Measurements from ENCODE around the gene MND1.
A peak's percentile ranks its signal among the peaks of the same experiment; 100 is the strongest.

Gene MND1

DNA sequence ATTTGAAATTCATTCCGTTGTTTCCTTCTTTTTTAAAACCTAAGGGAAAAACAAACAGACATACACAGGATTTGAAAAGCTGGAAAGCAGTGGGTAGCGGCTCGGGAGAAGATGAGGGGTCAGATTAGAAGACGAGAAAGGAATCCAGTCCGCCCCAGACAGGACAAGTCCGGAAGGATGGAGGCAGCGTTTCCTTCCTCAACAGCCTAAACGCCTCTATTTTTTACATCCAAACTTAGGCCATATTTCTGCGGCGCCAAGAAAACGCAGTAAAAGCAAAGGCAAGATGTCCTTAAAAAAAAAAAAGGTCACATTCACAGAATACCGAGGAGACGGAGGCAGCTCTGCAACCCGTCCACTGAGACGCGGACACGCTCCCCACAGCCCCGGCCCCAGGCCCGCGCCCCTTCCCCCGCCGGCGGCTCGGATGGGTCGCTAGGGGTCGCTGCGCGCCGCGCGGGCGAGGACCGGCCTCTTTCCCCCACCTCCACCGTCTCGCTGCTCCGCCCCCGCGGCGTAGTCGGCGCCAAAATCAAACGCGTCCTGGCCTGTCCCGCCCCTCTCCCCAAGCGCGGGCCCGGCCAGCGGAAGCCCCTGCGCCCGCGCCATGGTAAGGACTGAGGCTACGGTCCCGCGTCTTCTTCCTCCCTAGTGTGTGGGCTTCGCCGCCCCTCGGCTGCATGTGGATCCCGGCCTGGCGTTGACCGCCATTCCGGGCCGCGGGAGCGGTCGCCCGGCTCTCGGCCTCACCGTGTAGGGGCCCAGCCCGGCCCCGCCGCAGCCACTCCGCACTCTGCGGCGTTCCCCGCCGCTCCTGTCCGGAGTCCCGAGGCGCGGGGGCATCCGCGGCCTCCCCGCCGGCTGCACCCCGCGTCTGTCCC lies at the start of gene MND1:
MND1 (plus strand) TSS at position 558 of the 881 bp plus-strand sequence; CDS start at position 608, 50 bp downstream.
- H3K27me3 Mint-ChIP-seq: peaks cover 20% of the 10 kb centered on the region
- H3K36me3 Mint-ChIP-seq: peaks cover 10% of the 10 kb centered on the region
- peak within 1 kb of the TSS; percentile 90 for H3K4me3 Mint-ChIP-seq
- H3K27ac Mint-ChIP-seq: peak within 1 kb of the TSS; percentile 91
- DNase-seq: peak; percentile 94
- CTCF ChIA-PET: interaction anchor here (0.6 to 6.6 kb wide), 19 partner anchors 83 to 406 kb away, joined by 3 to 65 read pairs (median 4); no protein-coding TSS in a partner anchor
- H3K9me3 Mint-ChIP-seq: no peaks in the 10 kb centered on the region
- H3K4me1 Mint-ChIP-seq: peaks cover 51% of the 10 kb centered on the region

DNA sequence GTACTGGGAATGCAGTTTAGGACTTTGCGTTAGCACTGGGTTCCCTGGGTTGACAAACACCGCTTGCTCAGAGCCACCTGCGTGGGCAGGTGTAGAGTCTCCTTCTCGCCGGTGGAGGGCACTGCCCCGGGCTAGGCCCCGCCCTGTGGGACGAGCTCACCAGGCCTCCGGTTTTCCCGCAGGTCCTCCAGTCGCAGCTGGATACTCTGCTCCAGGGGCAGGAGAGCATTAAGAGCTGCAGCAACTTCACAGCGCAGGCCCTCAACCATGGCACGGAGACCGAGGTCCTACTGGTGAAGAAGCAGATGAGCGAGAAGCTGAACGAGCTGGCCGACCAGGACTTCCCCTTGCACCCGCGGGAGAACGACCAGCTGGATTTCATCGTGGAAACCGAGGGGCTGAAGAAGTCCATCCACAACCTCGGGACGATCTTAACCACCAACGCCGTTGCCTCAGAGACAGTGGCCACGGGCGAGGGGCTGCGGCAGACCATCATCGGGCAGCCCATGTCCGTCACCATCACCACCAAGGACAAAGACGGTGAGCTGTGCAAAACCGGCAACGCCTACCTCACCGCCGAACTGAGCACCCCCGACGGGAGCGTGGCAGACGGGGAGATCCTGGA lies 49.2 kb upstream of the MND1 start:
- Mint-ChIP-seq H3K27ac (no peak overlapping the region), H3K9me3 (peaks cover 4% of the 10 kb centered on the region), H3K36me3 (peaks cover 2% of the 10 kb centered on the region), H3K4me3 (no peak overlapping the region), H3K27me3 (peaks cover 4% of the 10 kb centered on the region), H3K4me1 (peaks cover 6% of the 10 kb centered on the region)
- CTCF ChIA-PET: no interaction called here
- DNase-seq: no peak

- H3K27ac Mint-ChIP-seq: no peak overlapping the region
- H3K9me3 Mint-ChIP-seq: peaks cover 6% of the 10 kb centered on the region
- CTCF ChIA-PET: no interaction called here
- no peak overlapping the region for H3K4me3 Mint-ChIP-seq
- peaks cover 4% of the 10 kb centered on the region for H3K27me3 Mint-ChIP-seq
- H3K36me3 Mint-ChIP-seq: no peaks in the 10 kb centered on the region
- H3K4me1 Mint-ChIP-seq: peaks cover 6% of the 10 kb centered on the region
- DNase-seq: no peak
Observed at GRCh38 chr4:153296040-153296823, 48.3 kb upstream of the MND1 start.

- Mint-ChIP-seq H3K27ac (no peak overlapping the region), H3K4me1 (peaks cover 6% of the 10 kb centered on the region), H3K27me3 (peaks cover 4% of the 10 kb centered on the region), H3K9me3 (peaks cover 9% of the 10 kb centered on the region), H3K36me3 (no peaks in the 10 kb centered on the region), H3K4me3 (no peak overlapping the region)
- CTCF ChIA-PET: no interaction called here
- no peak for DNase-seq
Observed at GRCh38 chr4:153297116-153297515, 47.4 kb upstream of the MND1 start.

DNA sequence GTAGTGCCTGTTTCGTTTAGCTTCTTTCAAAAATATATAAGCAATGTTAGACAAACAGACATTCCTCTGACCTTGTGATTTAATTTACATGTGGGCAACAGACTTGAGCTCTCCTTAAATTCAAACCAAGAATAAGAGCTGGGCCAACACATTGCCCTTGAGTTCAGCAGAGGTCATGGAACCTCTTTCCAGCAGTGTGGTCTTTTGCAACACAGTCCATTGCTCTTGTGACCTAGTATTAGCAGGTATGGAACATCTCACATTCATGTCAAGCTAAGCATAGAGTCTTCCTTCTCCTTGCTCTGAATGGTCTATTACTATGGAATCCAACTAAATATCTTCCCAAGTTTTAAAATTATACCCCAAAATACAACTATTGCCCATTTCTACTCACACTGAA lies 33.7 kb upstream of the MND1 start:
- no peak overlapping the region for H3K27ac Mint-ChIP-seq
- no peaks in the 10 kb centered on the region for H3K9me3 Mint-ChIP-seq
- DNase-seq: no peak
- H3K4me3 Mint-ChIP-seq: no peak overlapping the region
- H3K36me3 Mint-ChIP-seq: no peaks in the 10 kb centered on the region
- no peaks in the 10 kb centered on the region for H3K4me1 Mint-ChIP-seq
- CTCF ChIA-PET: interaction anchor here (0.7 kb wide), 1 partner anchor 168 kb away, joined by 4 read pairs; no protein-coding TSS in a partner anchor
- peaks cover 8% of the 10 kb centered on the region for H3K27me3 Mint-ChIP-seq

DNA sequence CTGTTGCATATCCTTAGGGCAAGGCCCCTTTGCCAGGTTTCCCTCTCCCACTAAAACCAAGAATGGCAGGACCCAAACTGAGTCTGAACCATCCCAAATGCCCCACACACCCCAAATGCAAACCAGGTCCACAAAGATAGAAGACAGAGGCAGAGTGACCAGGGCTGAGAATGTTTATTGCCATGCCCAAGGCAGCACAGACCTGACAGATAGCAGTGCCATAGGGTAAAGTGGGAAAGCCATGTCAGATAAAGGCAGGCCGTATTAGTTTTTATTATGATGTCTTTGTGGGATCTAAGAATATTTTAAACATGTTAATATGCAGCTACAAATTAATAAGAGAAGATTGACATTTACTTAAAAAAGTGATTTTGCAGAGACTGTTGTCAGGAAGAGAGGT lies 29.6 kb upstream of the MND1 start:
- Mint-ChIP-seq H3K27ac (no peak overlapping the region), H3K4me3 (no peak overlapping the region)
- CTCF ChIA-PET: no interaction called here

GRCh38 chr4:153318696-153319320 lies 25.7 kb upstream of the MND1 start:
- H3K4me1 Mint-ChIP-seq: no peaks in the 10 kb centered on the region
- peak; percentile 41 for DNase-seq
- H3K27ac Mint-ChIP-seq: no peak overlapping the region

More for the DNA sequence above, 29.6 kb upstream of the MND1 start:
- Mint-ChIP-seq H3K9me3 (no peaks in the 10 kb centered on the region), H3K36me3 (no peaks in the 10 kb centered on the region), H3K27me3 (no peaks in the 10 kb centered on the region), H3K4me1 (no peaks in the 10 kb centered on the region)
- DNase-seq: no peak

GRCh38 chr4:153322791-153323190 lies 21.7 kb upstream of the MND1 start:
- no peak for DNase-seq
- no peaks in the 10 kb centered on the region for H3K9me3 Mint-ChIP-seq
- CTCF ChIA-PET: interaction anchor here (0.6 to 3.4 kb wide), 4 partner anchors 65 to 325 kb away, joined by 3 to 14 read pairs (median 3); no protein-coding TSS in a partner anchor
- H3K27ac Mint-ChIP-seq: no peak overlapping the region
- H3K4me1 Mint-ChIP-seq: peaks cover 3% of the 10 kb centered on the region
- H3K4me3 Mint-ChIP-seq: no peak overlapping the region
- no peaks in the 10 kb centered on the region for H3K36me3 Mint-ChIP-seq
- H3K27me3 Mint-ChIP-seq: peaks cover 8% of the 10 kb centered on the region

More at GRCh38 chr4:153318696-153319320, 25.7 kb upstream of the MND1 start:
- CTCF ChIA-PET: interaction anchor here (0.7 to 2.3 kb wide), 12 partner anchors 12 to 235 kb away, joined by 3 to 13 read pairs (median 4); partner anchors contain the start of gene TRIM2
- H3K36me3 Mint-ChIP-seq: no peaks in the 10 kb centered on the region
- H3K9me3 Mint-ChIP-seq: no peaks in the 10 kb centered on the region
- no peak overlapping the region for H3K4me3 Mint-ChIP-seq
- peaks cover 3% of the 10 kb centered on the region for H3K27me3 Mint-ChIP-seq

- H3K9me3 Mint-ChIP-seq: no peaks in the 10 kb centered on the region
- peaks cover 3% of the 10 kb centered on the region for H3K4me1 Mint-ChIP-seq
- no peak overlapping the region for H3K27ac Mint-ChIP-seq
- H3K4me3 Mint-ChIP-seq: no peak overlapping the region
- H3K27me3 Mint-ChIP-seq: peaks cover 8% of the 10 kb centered on the region
- no peak for DNase-seq
- no peaks in the 10 kb centered on the region for H3K36me3 Mint-ChIP-seq
- CTCF ChIA-PET: interaction anchor here (3.4 kb wide), 1 partner anchor 181 kb away, joined by 14 read pairs; no protein-coding TSS in a partner anchor
Observed at GRCh38 chr4:153324046-153324445, 20.4 kb upstream of the MND1 start.

- Mint-ChIP-seq H3K27me3 (peaks cover 12% of the 10 kb centered on the region), H3K4me3 (no peak overlapping the region), H3K9me3 (no peaks in the 10 kb centered on the region), H3K27ac (no peak overlapping the region), H3K36me3 (no peaks in the 10 kb centered on the region), H3K4me1 (peaks cover 3% of the 10 kb centered on the region)
- no peak for DNase-seq
- CTCF ChIA-PET: interaction anchor here (1.2 kb wide), 1 partner anchor 182 kb away, joined by 3 read pairs; no protein-coding TSS in a partner anchor
Observed at GRCh38 chr4:153325558-153325957, 18.9 kb upstream of the MND1 start.

GRCh38 chr4:153326513-153326912 lies 18.0 kb upstream of the MND1 start:
- peaks cover 3% of the 10 kb centered on the region for H3K4me1 Mint-ChIP-seq

GRCh38 chr4:153327247-153327646 lies 17.2 kb upstream of the MND1 start:
- H3K4me1 Mint-ChIP-seq: peaks cover 3% of the 10 kb centered on the region
- no peak for DNase-seq
- no peak overlapping the region for H3K27ac Mint-ChIP-seq
- H3K36me3 Mint-ChIP-seq: no peaks in the 10 kb centered on the region
- CTCF ChIA-PET: interaction anchor here (0.7 to 0.8 kb wide), 2 partner anchors 184 to 320 kb away, joined by 3 read pairs; no protein-coding TSS in a partner anchor
- no peaks in the 10 kb centered on the region for H3K9me3 Mint-ChIP-seq
- H3K4me3 Mint-ChIP-seq: no peak overlapping the region
- peaks cover 12% of the 10 kb centered on the region for H3K27me3 Mint-ChIP-seq

More at GRCh38 chr4:153326513-153326912, 18.0 kb upstream of the MND1 start:
- no peak overlapping the region for H3K4me3 Mint-ChIP-seq
- CTCF ChIA-PET: interaction anchor here (0.7 kb wide), 1 partner anchor 184 kb away, joined by 3 read pairs; no protein-coding TSS in a partner anchor
- DNase-seq: no peak
- H3K27me3 Mint-ChIP-seq: peaks cover 12% of the 10 kb centered on the region
- H3K9me3 Mint-ChIP-seq: no peaks in the 10 kb centered on the region
- no peak overlapping the region for H3K27ac Mint-ChIP-seq
- no peaks in the 10 kb centered on the region for H3K36me3 Mint-ChIP-seq

DNA sequence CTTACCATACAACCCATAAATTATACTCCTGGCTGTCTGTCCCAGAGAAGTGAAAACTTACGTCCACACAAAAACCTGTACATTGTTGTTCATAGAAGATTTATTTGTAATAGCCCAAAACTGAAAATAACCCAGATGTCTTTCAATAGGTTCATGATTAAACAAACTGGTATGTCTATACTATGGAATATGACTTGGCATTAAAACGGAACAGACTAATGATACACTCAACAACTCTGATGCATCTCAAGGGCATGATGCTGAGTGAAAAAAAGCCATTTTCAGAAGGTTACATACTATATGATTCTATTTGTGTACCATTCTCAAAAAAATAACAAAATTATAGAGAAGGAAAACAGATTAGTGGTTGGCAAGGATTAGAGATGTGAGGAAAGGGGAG lies 11.6 kb upstream of the MND1 start:
- no peaks in the 10 kb centered on the region for H3K36me3 Mint-ChIP-seq
- CTCF ChIA-PET: no interaction called here
- H3K9me3 Mint-ChIP-seq: no peaks in the 10 kb centered on the region
- no peak overlapping the region for H3K27ac Mint-ChIP-seq
- no peak overlapping the region for H3K4me3 Mint-ChIP-seq
- peaks cover 3% of the 10 kb centered on the region for H3K4me1 Mint-ChIP-seq
- DNase-seq: no peak
- peaks cover 3% of the 10 kb centered on the region for H3K27me3 Mint-ChIP-seq

Data from activated naive CD4-positive, alpha-beta T cell treated with anti-CD3 and anti-CD28 coated beads, Interleukin-2, amount 10 ng/mL, durations not matched to agents 7 days and 5 days (primary cell).